Measurements from ENCODE around the gene SERPINB5.

SERPINB5 gene

GRCh38 chr18:63492851-63493250, 16.1 kb downstream of the SERPINB5 start:
- Histone ChIP-seq H3K9me3 (ENCODE audit: control insufficient read depth, low read length) (no peaks in the 10 kb centered on the region), H3K36me3 (ENCODE audit: control insufficient read depth, insufficient read depth, low read length) (no peaks in the 10 kb centered on the region), H3K4me3 (ENCODE audit: extremely low read depth, insufficient read depth, low read length, poor library complexity, severe bottlenecking) (no peak overlapping the region), H3K27ac (ENCODE audit: low read depth, low read length, severe bottlenecking) (no peak overlapping the region), H3K4me1 (ENCODE audit: control insufficient read depth, insufficient read depth, low read length, poor library complexity, severe bottlenecking) (no peaks in the 10 kb centered on the region)
- WGBS, 2 experiments (ENCODE audit: insufficient coverage in 2 of 2) = 88 to 90% methylated on average over 3 of the region's 3 CpGs

- H3K9me3 ChIP-seq (ENCODE audit: control insufficient read depth, low read length) = no peaks in the 10 kb centered on the region
- no peak overlapping the region for H3K27ac ChIP-seq (ENCODE audit: low read depth, low read length, severe bottlenecking)
- H3K4me1 ChIP-seq (ENCODE audit: control insufficient read depth, insufficient read depth, low read length, poor library complexity, severe bottlenecking) = no peaks in the 10 kb centered on the region
- no peak overlapping the region for H3K4me3 ChIP-seq (ENCODE audit: extremely low read depth, insufficient read depth, low read length, poor library complexity, severe bottlenecking)
- H3K36me3 ChIP-seq (ENCODE audit: control insufficient read depth, insufficient read depth, low read length) = no peaks in the 10 kb centered on the region
- no CpG with 5 or more reads among the region's 2 CpGs for WGBS, 2 experiments (ENCODE audit: insufficient coverage in 2 of 2)
Measured at GRCh38 chr18:63495675-63496074, 18.9 kb downstream of the SERPINB5 start.

- H3K36me3 ChIP-seq (ENCODE audit: control insufficient read depth, insufficient read depth, low read length) = no peaks in the 10 kb centered on the region
- no peaks in the 10 kb centered on the region for H3K9me3 ChIP-seq (ENCODE audit: control insufficient read depth, low read length)
- H3K4me1 ChIP-seq (ENCODE audit: control insufficient read depth, insufficient read depth, low read length, poor library complexity, severe bottlenecking) = no peaks in the 10 kb centered on the region
- WGBS, 2 experiments (ENCODE audit: insufficient coverage in 2 of 2) = 100% methylated on average over 1 of the region's 2 CpGs; no CpG with 5 or more reads in 1 of the 2 experiments
- H3K4me3 ChIP-seq (ENCODE audit: extremely low read depth, insufficient read depth, low read length, poor library complexity, severe bottlenecking) = no peak overlapping the region
- H3K27ac ChIP-seq (ENCODE audit: low read depth, low read length, severe bottlenecking) = no peak overlapping the region
Measured at GRCh38 chr18:63505566-63506335, 29.0 kb downstream of the SERPINB5 start.

- Histone ChIP-seq H3K27ac (ENCODE audit: low read depth, low read length, severe bottlenecking) (no peak overlapping the region), H3K4me1 (ENCODE audit: control insufficient read depth, insufficient read depth, low read length, poor library complexity, severe bottlenecking) (no peaks in the 10 kb centered on the region), H3K4me3 (ENCODE audit: extremely low read depth, insufficient read depth, low read length, poor library complexity, severe bottlenecking) (no peak overlapping the region), H3K36me3 (ENCODE audit: control insufficient read depth, insufficient read depth, low read length) (no peaks in the 10 kb centered on the region), H3K9me3 (ENCODE audit: control insufficient read depth, low read length) (no peaks in the 10 kb centered on the region)
- 100% methylated on average over 1 of the region's 3 CpGs; no CpG with 5 or more reads in 1 of the 2 experiments for WGBS, 2 experiments (ENCODE audit: insufficient coverage in 2 of 2)
Measured at GRCh38 chr18:63506336-63506646, 29.5 kb downstream of the SERPINB5 start.

- 63 to 90% methylated on average over 1 to 2 of the region's 3 CpGs for WGBS, 2 experiments (ENCODE audit: insufficient coverage in 2 of 2)
Measured at GRCh38 chr18:63508596-63508995, 31.8 kb downstream of the SERPINB5 start.

GRCh38 chr18:63511285-63511684, 34.5 kb downstream of the SERPINB5 start:
- Histone ChIP-seq H3K27ac (ENCODE audit: low read depth, low read length, severe bottlenecking) (no peak overlapping the region), H3K4me1 (ENCODE audit: control insufficient read depth, insufficient read depth, low read length, poor library complexity, severe bottlenecking) (no peaks in the 10 kb centered on the region), H3K36me3 (ENCODE audit: control insufficient read depth, insufficient read depth, low read length) (no peaks in the 10 kb centered on the region), H3K9me3 (ENCODE audit: control insufficient read depth, low read length) (no peaks in the 10 kb centered on the region), H3K4me3 (ENCODE audit: extremely low read depth, insufficient read depth, low read length, poor library complexity, severe bottlenecking) (no peak overlapping the region)
- 4 to 20% methylated on average over 3 to 4 of the region's 7 CpGs for WGBS, 2 experiments (ENCODE audit: insufficient coverage in 2 of 2)

More at GRCh38 chr18:63508596-63508995, 31.8 kb downstream of the SERPINB5 start:
- Histone ChIP-seq H3K36me3 (ENCODE audit: control insufficient read depth, insufficient read depth, low read length) (no peaks in the 10 kb centered on the region), H3K9me3 (ENCODE audit: control insufficient read depth, low read length) (no peaks in the 10 kb centered on the region), H3K4me3 (ENCODE audit: extremely low read depth, insufficient read depth, low read length, poor library complexity, severe bottlenecking) (no peak overlapping the region), H3K27ac (ENCODE audit: low read depth, low read length, severe bottlenecking) (no peak overlapping the region), H3K4me1 (ENCODE audit: control insufficient read depth, insufficient read depth, low read length, poor library complexity, severe bottlenecking) (no peaks in the 10 kb centered on the region)

- no peaks in the 10 kb centered on the region for H3K36me3 ChIP-seq (ENCODE audit: control insufficient read depth, insufficient read depth, low read length)
- H3K27ac ChIP-seq (ENCODE audit: low read depth, low read length, severe bottlenecking) = no peak overlapping the region
- H3K9me3 ChIP-seq (ENCODE audit: control insufficient read depth, low read length) = no peaks in the 10 kb centered on the region
- no peaks in the 10 kb centered on the region for H3K4me1 ChIP-seq (ENCODE audit: control insufficient read depth, insufficient read depth, low read length, poor library complexity, severe bottlenecking)
- WGBS, 2 experiments (ENCODE audit: insufficient coverage in 2 of 2) = no CpG with 5 or more reads among the region's 6 CpGs
- no peak overlapping the region for H3K4me3 ChIP-seq (ENCODE audit: extremely low read depth, insufficient read depth, low read length, poor library complexity, severe bottlenecking)
Measured at GRCh38 chr18:63514326-63514725, 37.6 kb downstream of the SERPINB5 start.

- WGBS, 2 experiments (ENCODE audit: insufficient coverage in 2 of 2) = 93 to 95% methylated on average over 4 of the region's 9 CpGs
- no peaks in the 10 kb centered on the region for H3K36me3 ChIP-seq (ENCODE audit: control insufficient read depth, insufficient read depth, low read length)
- H3K4me3 ChIP-seq (ENCODE audit: extremely low read depth, insufficient read depth, low read length, poor library complexity, severe bottlenecking) = no peak overlapping the region
- H3K9me3 ChIP-seq (ENCODE audit: control insufficient read depth, low read length) = no peaks in the 10 kb centered on the region
- H3K4me1 ChIP-seq (ENCODE audit: control insufficient read depth, insufficient read depth, low read length, poor library complexity, severe bottlenecking) = no peaks in the 10 kb centered on the region
- H3K27ac ChIP-seq (ENCODE audit: low read depth, low read length, severe bottlenecking) = no peak overlapping the region
Measured at GRCh38 chr18:63514888-63515678, 38.3 kb downstream of the SERPINB5 start.

- WGBS, 2 experiments (ENCODE audit: insufficient coverage in 2 of 2) = no CpG with 5 or more reads among the region's 1 CpG
- Histone ChIP-seq H3K36me3 (ENCODE audit: control insufficient read depth, insufficient read depth, low read length) (no peaks in the 10 kb centered on the region), H3K9me3 (ENCODE audit: control insufficient read depth, low read length) (no peaks in the 10 kb centered on the region), H3K27ac (ENCODE audit: low read depth, low read length, severe bottlenecking) (no peak overlapping the region), H3K4me1 (ENCODE audit: control insufficient read depth, insufficient read depth, low read length, poor library complexity, severe bottlenecking) (no peaks in the 10 kb centered on the region), H3K4me3 (ENCODE audit: extremely low read depth, insufficient read depth, low read length, poor library complexity, severe bottlenecking) (no peak overlapping the region)
Measured at GRCh38 chr18:63515801-63516200, 39.0 kb downstream of the SERPINB5 start.

- H3K9me3 ChIP-seq (ENCODE audit: control insufficient read depth, low read length) = no peaks in the 10 kb centered on the region
- 17 to 29% methylated on average over 6 to 9 of the region's 16 CpGs for WGBS, 2 experiments (ENCODE audit: insufficient coverage in 2 of 2)
- H3K4me1 ChIP-seq (ENCODE audit: control insufficient read depth, insufficient read depth, low read length, poor library complexity, severe bottlenecking) = no peaks in the 10 kb centered on the region
- H3K27ac ChIP-seq (ENCODE audit: low read depth, low read length, severe bottlenecking) = no peak overlapping the region
- H3K36me3 ChIP-seq (ENCODE audit: control insufficient read depth, insufficient read depth, low read length) = no peaks in the 10 kb centered on the region
- no peak overlapping the region for H3K4me3 ChIP-seq (ENCODE audit: extremely low read depth, insufficient read depth, low read length, poor library complexity, severe bottlenecking)
Measured at GRCh38 chr18:63518178-63519012, 41.6 kb downstream of the SERPINB5 start.
